MG63 (cell line): Measurements from ENCODE around the gene IFITM1. TPM values are rescaled to one million over a fixed set of nuclear protein-coding genes. Genes with fewer than 3 reads are reported as not detected.
"Not testable (repeated sequence)": the region's sequence is repeated elsewhere in the genome, so short reads cannot be mapped to it uniquely, and the experiment has no call there.

ENCODE experiments used
- DNase-seq: peaks from one replicate; pipeline ENCODE4 v3.0.0-alpha.2; 2020
- H3K27me3 ChIP-seq: fragments of 250-450 bp; sonication (Bioruptor Pico); 2 replicates; pipeline ENCODE4 v1.5.1; 2020; ENCODE audit warnings: mild to moderate bottlenecking, moderate library complexity
- H3K36me3 ChIP-seq: fragments of 250-450 bp; sonication (Bioruptor Pico); 2 replicates; pipeline ENCODE4 v1.5.1; 2020; ENCODE audit warnings: mild to moderate bottlenecking, moderate library complexity
- H3K4me3 ChIP-seq: fragments of 250-450 bp; sonication (Bioruptor Pico); 2 replicates; pipeline ENCODE4 v1.5.1; 2020; ENCODE audit warnings: mild to moderate bottlenecking, moderate library complexity
- H3K9me3 ChIP-seq: fragments of 250-450 bp; sonication (Bioruptor Pico); 2 replicates; pipeline ENCODE4 v1.5.1; 2020; ENCODE audit warnings: mild to moderate bottlenecking, moderate library complexity
- total RNA-seq: library from RNA; depleted of rRNA; stranded (reverse); fragments of >200 nt; shearing (Covaris generic); gene quantifications from 2 replicates; pipeline ENCODE4 v1.2.3, GENCODE V29; 2014; ENCODE audit warnings: low replicate concordance; rRNA removed

IFITM1 gene
- total RNA-seq: 26.5 and 62.6 TPM in 2 replicates

- Histone ChIP-seq H3K4me3 (peak within 1 kb of the TSS; percentile 59), H3K9me3 (no peaks in the 10 kb centered on the region), H3K36me3 (peaks cover 25% of the 10 kb centered on the region), H3K27me3 (no peaks in the 10 kb centered on the region)
- DNase-seq: no peak
These were observed at the start of gene IFITM1 for GRCh38 chr11:313787-314553. Gene IFITM1 (plus strand): TSS chr11:314040. CDS start chr11:314171, 131 bp downstream.

- Histone ChIP-seq H3K4me3 (no peak overlapping the region), H3K9me3 (peaks cover 3% of the 10 kb centered on the region; the same call in 1 of the 2 replicates), H3K27me3 (no peaks in the 10 kb centered on the region), H3K36me3 (no peaks in the 10 kb centered on the region)
- no peak for DNase-seq
These were observed 47.0 kb upstream of the IFITM1 start for GRCh38 chr11:266676-267439.

- Histone ChIP-seq H3K4me3 (no peak overlapping the region), H3K36me3 (no peaks in the 10 kb centered on the region), H3K9me3 (peaks cover 3% of the 10 kb centered on the region; the same call in 1 of the 2 replicates), H3K27me3 (no peaks in the 10 kb centered on the region)
- DNase-seq: peak; percentile 33
These were observed 46.3 kb upstream of the IFITM1 start for GRCh38 chr11:267491-267994.

GRCh38 chr11:268716-269145, 45.1 kb upstream of the IFITM1 start:
- not testable (repeated sequence) for H3K36me3 ChIP-seq, H3K9me3 ChIP-seq, H3K27me3 ChIP-seq
- H3K4me3 ChIP-seq: peak overlapping the region; percentile 32
- DNase-seq: peak; percentile 86

GRCh38 chr11:269146-269890, 44.5 kb upstream of the IFITM1 start:
- no peaks in the 10 kb centered on the region for H3K36me3 ChIP-seq
- H3K27me3 ChIP-seq: no peaks in the 10 kb centered on the region
- DNase-seq: no peak
- peaks cover 3% of the 10 kb centered on the region; the same call in 1 of the 2 replicates for H3K9me3 ChIP-seq
- peak overlapping the region; percentile 32 for H3K4me3 ChIP-seq

- Histone ChIP-seq H3K27me3 (no peaks in the 10 kb centered on the region), H3K36me3 (no peaks in the 10 kb centered on the region), H3K9me3 (peaks cover 2% of the 10 kb centered on the region; the same call in 1 of the 2 replicates), H3K4me3 (no peak overlapping the region)
- DNase-seq: no peak
These were observed 43.2 kb upstream of the IFITM1 start for GRCh38 chr11:270451-271318.

GRCh38 chr11:271319-271715, 42.5 kb upstream of the IFITM1 start:
- H3K9me3 ChIP-seq: peaks cover 3% of the 10 kb centered on the region; the same call in 1 of the 2 replicates
- no peaks in the 10 kb centered on the region for H3K27me3 ChIP-seq
- DNase-seq: no peak
- no peaks in the 10 kb centered on the region for H3K36me3 ChIP-seq
- no peak overlapping the region for H3K4me3 ChIP-seq

GRCh38 chr11:272195-272930, 41.5 kb upstream of the IFITM1 start:
- Histone ChIP-seq H3K36me3 (no peaks in the 10 kb centered on the region), H3K9me3 (peaks cover 5% of the 10 kb centered on the region; the same call in 1 of the 2 replicates), H3K4me3 (no peak overlapping the region), H3K27me3 (no peaks in the 10 kb centered on the region)
- DNase-seq: no peak

- no peaks in the 10 kb centered on the region for H3K36me3 ChIP-seq
- DNase-seq: no peak
- peaks cover 5% of the 10 kb centered on the region; the same call in 1 of the 2 replicates for H3K9me3 ChIP-seq
- H3K4me3 ChIP-seq: no peak overlapping the region
- H3K27me3 ChIP-seq: no peaks in the 10 kb centered on the region
These were observed 41.0 kb upstream of the IFITM1 start for GRCh38 chr11:272931-273198.

- peaks cover 22% of the 10 kb centered on the region for H3K27me3 ChIP-seq
- H3K4me3 ChIP-seq: no peak overlapping the region
- no peaks in the 10 kb centered on the region for H3K36me3 ChIP-seq
- no peak for DNase-seq
- peaks cover 5% of the 10 kb centered on the region; the same call in 1 of the 2 replicates for H3K9me3 ChIP-seq
These were observed 37.6 kb upstream of the IFITM1 start for GRCh38 chr11:276219-276618.

GRCh38 chr11:278001-278951, 35.6 kb upstream of the IFITM1 start, which contains the start of gene NLRP6:
Gene NLRP6 (plus strand): TSS chr11:278407. CDS start chr11:278570, 163 bp downstream.
- no peak for DNase-seq
- peaks cover 33% of the 10 kb centered on the region for H3K27me3 ChIP-seq
- H3K36me3 ChIP-seq: no peaks in the 10 kb centered on the region
- H3K9me3 ChIP-seq: peaks cover 5% of the 10 kb centered on the region; the same call in 1 of the 2 replicates
- H3K4me3 ChIP-seq: no peak within 1 kb of the TSS

- Histone ChIP-seq H3K9me3 (peaks cover 5% of the 10 kb centered on the region; the same call in 1 of the 2 replicates), H3K4me3 (no peak overlapping the region; the same call in 1 of the 2 replicates), H3K36me3 (no peaks in the 10 kb centered on the region), H3K27me3 (peaks cover 33% of the 10 kb centered on the region)
- no peak for DNase-seq
These were observed 34.5 kb upstream of the IFITM1 start for GRCh38 chr11:279040-279965.

GRCh38 chr11:279966-280705, 33.7 kb upstream of the IFITM1 start:
- Histone ChIP-seq H3K9me3 (peaks cover 5% of the 10 kb centered on the region; the same call in 1 of the 2 replicates), H3K4me3 (peak overlapping the region; percentile 19; the same call in 1 of the 2 replicates), H3K36me3 (no peaks in the 10 kb centered on the region), H3K27me3 (peaks cover 33% of the 10 kb centered on the region)
- peak; percentile 53 for DNase-seq
